WERI-Rb-1 (cell line): ENCODE results near the gene MBNL3.

ENCODE experiments used
- DNase-seq: peaks from one replicate; pipeline ENCODE4 v3.0.0-alpha.2; 2020
- H3K27ac ChIP-seq: fragments of 250-450 bp; sonication (Bioruptor Pico); 2 replicates; pipeline ENCODE4 v1.5.1; 2020; ENCODE audit warnings: mild to moderate bottlenecking, moderate library complexity
- H3K27me3 ChIP-seq: fragments of 250-450 bp; sonication (Bioruptor Pico); 2 replicates; pipeline ENCODE4 v1.5.1; 2021; ENCODE audit warnings: mild to moderate bottlenecking, low read depth, moderate library complexity; ENCODE audit not compliant: insufficient read depth, severe bottlenecking
- H3K36me3 ChIP-seq: fragments of 250-450 bp; sonication (Bioruptor Pico); 2 replicates; pipeline ENCODE4 v1.5.1; 2020; ENCODE audit warnings: mild to moderate bottlenecking, moderate library complexity
- H3K4me3 ChIP-seq: 2 replicates; pipeline ENCODE4 v1.5.1; 2011; ENCODE audit warnings: low read depth, mild to moderate bottlenecking, control low read depth, low read length
- H3K9me3 ChIP-seq: fragments of 250-450 bp; sonication (Bioruptor Pico); 2 replicates; pipeline ENCODE4 v1.5.1; 2021; ENCODE audit warnings: mild to moderate bottlenecking, moderate library complexity; ENCODE audit not compliant: severe bottlenecking
- TF ChIP-seq, protein P1 (sequence below): IDR thresholded peaks from 2 replicates; pipeline ENCODE4 v1.5.1; 2011; ENCODE audit warnings: low read depth, mild to moderate bottlenecking, control low read depth, inconsistent platforms, low read length

MBNL3 gene

DNA sequence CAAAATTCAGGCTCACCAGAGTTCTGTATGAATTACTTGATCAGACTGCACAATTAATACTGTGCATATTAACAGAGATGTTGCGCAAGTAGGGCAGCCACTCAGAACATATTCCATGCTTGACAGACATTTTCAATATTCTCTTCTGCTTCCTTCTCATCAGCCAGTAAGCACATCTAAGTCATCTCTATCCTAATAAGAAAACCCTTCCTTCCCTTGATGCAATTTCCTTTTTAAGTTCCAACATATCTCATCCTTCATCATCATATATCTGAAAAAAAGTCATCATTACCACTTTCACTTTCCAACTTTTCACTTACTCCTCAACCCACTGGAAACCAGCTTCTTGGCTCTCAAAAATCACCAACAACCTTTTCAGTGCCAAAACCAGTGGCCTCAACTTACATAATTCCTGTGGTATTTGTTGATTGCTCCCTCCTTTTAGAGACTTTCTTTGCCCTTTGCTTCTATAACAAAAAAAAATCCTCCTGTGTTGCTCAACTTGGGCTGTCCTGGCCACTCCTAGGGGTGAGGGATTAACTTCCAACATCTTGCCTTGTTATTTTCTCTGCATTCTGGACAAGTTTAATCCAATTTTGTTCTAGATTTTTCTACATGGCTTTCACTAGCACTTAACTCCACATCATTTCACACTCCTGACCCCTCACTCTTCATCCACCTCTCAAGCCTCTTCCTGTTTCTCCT is 14.1 kb downstream of the MBNL3 start:
- H3K36me3 ChIP-seq = no peaks in the 10 kb centered on the region
- DNase-seq = no peak
- no peaks in the 10 kb centered on the region for H3K27me3 ChIP-seq
- TF ChIP-seq, protein P1, sequence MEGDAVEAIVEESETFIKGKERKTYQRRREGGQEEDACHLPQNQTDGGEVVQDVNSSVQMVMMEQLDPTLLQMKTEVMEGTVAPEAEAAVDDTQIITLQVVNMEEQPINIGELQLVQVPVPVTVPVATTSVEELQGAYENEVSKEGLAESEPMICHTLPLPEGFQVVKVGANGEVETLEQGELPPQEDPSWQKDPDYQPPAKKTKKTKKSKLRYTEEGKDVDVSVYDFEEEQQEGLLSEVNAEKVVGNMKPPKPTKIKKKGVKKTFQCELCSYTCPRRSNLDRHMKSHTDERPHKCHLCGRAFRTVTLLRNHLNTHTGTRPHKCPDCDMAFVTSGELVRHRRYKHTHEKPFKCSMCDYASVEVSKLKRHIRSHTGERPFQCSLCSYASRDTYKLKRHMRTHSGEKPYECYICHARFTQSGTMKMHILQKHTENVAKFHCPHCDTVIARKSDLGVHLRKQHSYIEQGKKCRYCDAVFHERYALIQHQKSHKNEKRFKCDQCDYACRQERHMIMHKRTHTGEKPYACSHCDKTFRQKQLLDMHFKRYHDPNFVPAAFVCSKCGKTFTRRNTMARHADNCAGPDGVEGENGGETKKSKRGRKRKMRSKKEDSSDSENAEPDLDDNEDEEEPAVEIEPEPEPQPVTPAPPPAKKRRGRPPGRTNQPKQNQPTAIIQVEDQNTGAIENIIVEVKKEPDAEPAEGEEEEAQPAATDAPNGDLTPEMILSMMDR = no peak
- H3K4me3 ChIP-seq = no peak overlapping the region
- H3K9me3 ChIP-seq = no peaks in the 10 kb centered on the region
- no peak overlapping the region for H3K27ac ChIP-seq

DNA sequence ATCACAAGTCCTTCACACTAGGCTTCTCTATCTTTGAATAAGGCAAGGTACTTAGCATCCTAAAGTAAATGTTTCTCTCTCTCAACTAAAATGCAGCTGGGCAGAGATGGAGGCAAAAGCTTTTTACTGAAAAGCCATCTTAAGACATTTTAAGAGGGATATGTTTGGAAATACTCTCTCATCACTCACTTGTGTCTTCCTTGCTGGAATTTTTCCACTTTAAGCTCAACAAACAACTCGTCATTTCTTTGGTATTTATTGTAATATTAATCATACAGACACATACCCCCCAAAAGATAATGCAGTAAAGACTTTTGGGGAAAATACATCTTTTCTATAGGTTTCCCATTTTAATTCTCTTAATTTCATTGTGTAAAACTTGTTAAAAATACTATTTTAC is 16.4 kb downstream of the MBNL3 start:
- DNase-seq = no peak
- Histone ChIP-seq H3K4me3 (no peak overlapping the region), H3K36me3 (no peaks in the 10 kb centered on the region), H3K27ac (no peak overlapping the region), H3K9me3 (no peaks in the 10 kb centered on the region), H3K27me3 (no peaks in the 10 kb centered on the region)
- TF ChIP-seq, protein P1 = no peak

DNA sequence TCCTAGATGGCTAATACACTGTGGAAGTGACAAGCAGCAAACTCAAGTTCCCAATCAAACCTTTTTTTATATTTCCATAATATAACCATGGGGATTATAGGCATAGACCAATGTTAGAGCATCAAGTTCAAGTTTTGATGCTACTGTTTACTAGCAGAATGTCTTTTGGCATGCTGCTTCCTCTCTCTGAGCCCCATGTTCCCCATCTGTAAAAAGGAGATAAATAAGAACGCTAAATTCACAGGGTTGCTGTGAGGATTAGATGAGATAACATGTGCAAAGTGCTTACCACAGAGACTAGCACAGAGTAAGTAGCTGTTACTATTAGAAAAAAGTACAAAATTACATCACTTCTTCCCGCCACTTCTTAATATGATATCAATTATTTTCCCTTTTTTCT is 18.0 kb downstream of the MBNL3 start:
- Histone ChIP-seq H3K27ac (no peak overlapping the region), H3K4me3 (no peak overlapping the region), H3K36me3 (no peaks in the 10 kb centered on the region), H3K9me3 (no peaks in the 10 kb centered on the region), H3K27me3 (no peaks in the 10 kb centered on the region)
- TF ChIP-seq, protein P1 = no peak
- DNase-seq = no peak

DNA sequence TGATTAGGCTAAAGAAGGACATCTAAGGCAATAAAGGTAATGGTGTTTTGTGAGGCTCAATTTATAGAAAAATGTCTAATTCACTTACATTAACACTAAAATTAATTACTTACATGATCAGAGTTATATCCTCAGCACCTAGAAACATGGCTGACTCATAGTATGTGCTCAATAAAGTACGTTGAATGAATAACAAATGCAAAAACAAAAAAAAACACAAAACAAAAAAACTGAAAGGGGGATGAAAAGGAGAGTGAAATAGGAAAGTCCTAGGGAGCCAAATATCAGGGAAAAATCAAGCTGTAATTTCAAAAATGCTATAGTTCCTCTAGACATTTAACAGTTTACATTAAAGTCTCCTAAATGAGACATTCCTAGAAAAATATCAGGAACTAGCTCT is 18.7 kb downstream of the MBNL3 start:
- TF ChIP-seq, protein P1 = no peak
- Histone ChIP-seq H3K36me3 (no peaks in the 10 kb centered on the region), H3K9me3 (no peaks in the 10 kb centered on the region), H3K4me3 (no peak overlapping the region), H3K27ac (no peak overlapping the region), H3K27me3 (no peaks in the 10 kb centered on the region)
- DNase-seq = no peak

DNA sequence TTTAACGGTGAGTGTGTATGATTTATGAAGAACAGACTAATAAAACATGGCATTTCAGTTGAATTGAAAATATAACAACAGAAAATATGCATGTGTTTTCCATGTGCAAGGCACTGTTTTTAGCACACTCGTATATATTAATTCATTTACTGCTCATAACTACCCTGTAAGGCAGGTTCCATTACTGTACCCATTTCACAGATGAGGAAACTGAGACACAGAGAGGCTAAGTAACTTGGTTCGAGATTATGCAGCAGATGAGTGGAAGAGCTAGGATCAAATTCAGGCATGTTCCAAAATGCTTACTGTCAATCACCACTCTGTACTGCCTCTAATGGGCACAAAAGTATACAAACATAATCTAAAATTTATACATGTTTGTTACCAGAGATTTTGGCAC is 20.4 kb downstream of the MBNL3 start:
- Histone ChIP-seq H3K4me3 (no peak overlapping the region), H3K27ac (no peak overlapping the region), H3K36me3 (no peaks in the 10 kb centered on the region), H3K27me3 (no peaks in the 10 kb centered on the region), H3K9me3 (no peaks in the 10 kb centered on the region)
- TF ChIP-seq, protein P1 = no peak
- DNase-seq = no peak

DNA sequence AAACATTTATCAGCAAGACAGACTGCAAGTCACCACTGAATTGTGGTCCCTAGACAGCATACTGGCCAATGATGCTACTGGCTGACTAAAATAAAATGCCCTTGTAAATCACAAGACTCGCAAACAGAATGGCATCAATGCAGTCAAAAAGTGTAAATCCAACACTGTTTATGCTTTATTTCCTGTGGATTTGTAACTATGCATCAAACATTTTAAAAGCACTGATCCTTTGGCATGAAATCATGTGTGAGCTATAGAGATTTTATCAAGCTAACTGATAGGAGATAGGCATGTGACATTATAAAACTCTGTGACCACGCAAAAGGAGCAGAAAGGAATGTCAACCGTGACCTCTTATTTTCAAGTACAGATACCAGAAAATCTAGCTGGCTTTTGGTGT is 20.8 kb downstream of the MBNL3 start:
- Histone ChIP-seq H3K9me3 (no peaks in the 10 kb centered on the region), H3K36me3 (no peaks in the 10 kb centered on the region), H3K27ac (no peak overlapping the region), H3K4me3 (no peak overlapping the region), H3K27me3 (no peaks in the 10 kb centered on the region)
- DNase-seq = no peak
- TF ChIP-seq, protein P1 = no peak
